Right lobe of liver (tissue), 6 donors: Measurements from ENCODE around the gene GNPTAB. TPM values are rescaled to one million over a fixed set of nuclear protein-coding genes. Genes with fewer than 3 reads are reported as not detected.

Source experiments
- ATAC-seq, 4 donors: fragments of 200-7000 bp; cut with Tn5 transposase; one replicate each; pipeline ENCODE4 v1.9.1; 2020; ENCODE audit warnings: mild to moderate bottlenecking in 4 of 4, moderate library complexity in 4 of 4
- DNase-seq, 3 donors: peaks; one replicate each; pipeline ENCODE4 v3.0.0-alpha.2; 2020
- H3K27ac ChIP-seq, 3 donors: fragments of 200-600 bp; one replicate each; pipeline ENCODE4 v1.8.0; 2022
- H3K27me3 ChIP-seq, 2 donors: fragments of 200-600 bp; one replicate each; pipeline ENCODE4 v1.8.0; 2022
- H3K36me3 ChIP-seq, 4 donors: fragments of 200-600 bp; sonication (generic) in 1 of 4; one replicate each; pipeline versions ENCODE4 v1.5.1 to v1.8.0; 2017 to 2022; ENCODE audit warnings: control low read depth in 1 of 4
- H3K4me1 ChIP-seq, 4 donors: fragments of 200-600 bp; sonication (generic) in 1 of 4; one replicate each; pipeline versions ENCODE4 v1.5.1 to v1.8.0; 2017 to 2022; ENCODE audit warnings: control low read depth in 1 of 4
- H3K4me3 ChIP-seq, 3 donors: fragments of 200-600 bp; one replicate each; pipeline ENCODE4 v1.8.0; 2022
- H3K9me3 ChIP-seq, 4 donors: fragments of 200-600 bp; sonication (generic) in 1 of 4; one replicate each; pipeline versions ENCODE4 v1.5.1 to v1.8.0; 2017 to 2022; ENCODE audit warnings: control low read depth in 1 of 4
- CTCF ChIP-seq, 4 donors: fragments of 200-600 bp in 3 of 4; fragments of 450-650 bp in 1 of 4; IDR thresholded peaks; one replicate each; pipeline versions ENCODE4 v1.5.1 to v1.8.0; 2016 to 2022; ENCODE audit warnings: antibody characterized with exemption in 4 of 4, mild to moderate bottlenecking in 2 of 4
- POLR2A ChIP-seq: fragments of 450-650 bp; IDR thresholded peaks from one replicate; pipeline ENCODE4 v1.6.1; 2017; ENCODE audit warnings: antibody characterized with exemption, mild to moderate bottlenecking
- WGBS: methylation state at CpG from one replicate; pipeline ENCODE4 v1.1.6; 2018; ENCODE audit warnings: low coverage, low lambda C conversion rate; ENCODE audit not compliant: insufficient coverage; ENCODE audit errors: missing lambda C conversion rate; 5-methylcytosine and 5-hydroxymethylcytosine counted together
- intact Hi-C, 2 donors: fragments of 100-400 bp; cut with DNase I; formaldehyde crosslinking; loops; one replicate each; pipeline versions ENCODE4 v1.11.2 to v1.14.1; 2022
- total RNA-seq, 6 experiments: library from RNA; depleted of rRNA in 2 of 6; stranded (reverse); fragments of >200 nt in 2 of 6; fragmentation: NEBNext Ultra II Directional in 3 of 6; extraction: Animal tissue kit (Norgen Biotek cat#: 25700) in 3 of 6; gene quantifications; one replicate each; pipeline versions ENCODE4 v1.1.0 to v1.2.4, GENCODE V29; 2016 to 2023
- donor health status: DM: no; HTN: yes; CAD: no.
- donor health status: DM: no; HTN: no; CAD: no.
- donor health status: DM: no; HTN: no; CAD: no.
- donor health status: DM: no; HTN: yes; CAD: no.
- donor health status: DM: no; HTN: yes; CAD: no.

Gene GNPTAB
- total RNA-seq, 6 experiments from 2014 or later, result 8.8 to 17.4 (median 14.1) TPM

GRCh38 chr12:101700299-101700820 lies 130.4 kb downstream of the GNPTAB start:
- no peaks in the 10 kb centered on the region for H3K9me3 ChIP-seq
- no peak overlapping the region for H3K4me3 ChIP-seq
- no peak overlapping the region for H3K27ac ChIP-seq
- TF ChIP-seq CTCF (IDR thresholded peaks at IDR 0.05), result no peak
- no peak for TF ChIP-seq POLR2A
- no peaks in the 10 kb centered on the region for H3K27me3 ChIP-seq
- intact Hi-C loops, result no loop called here
- 63% methylated on average over 2 of the region's 2 CpGs for WGBS
- ATAC-seq (no peak), DNase-seq (no peak)
- peaks cover 0 to 56% (median 6%) of the 10 kb centered on the region in 4 donors for H3K4me1 ChIP-seq
- H3K36me3 ChIP-seq, result no peaks in the 10 kb centered on the region

GRCh38 chr12:101698800-101699347 lies 131.9 kb downstream of the GNPTAB start:
- intact Hi-C loops, result no loop called here

GRCh38 chr12:101697930-101698799 lies 132.6 kb downstream of the GNPTAB start:
- no peaks in the 10 kb centered on the region for H3K36me3 ChIP-seq
- H3K9me3 ChIP-seq, result no peaks in the 10 kb centered on the region
- peak overlapping the region; percentile 91 to 94 (median 94) for H3K27ac ChIP-seq
- H3K4me3 ChIP-seq, result peak overlapping the region; percentile 79 to 87 (median 84)
- DNase-seq (peak; percentile 80 to 91 (median 89)), ATAC-seq (peak; percentile 61 to 75 (median 68))
- TF ChIP-seq CTCF (IDR thresholded peaks at IDR 0.05), result no peak
- TF ChIP-seq POLR2A, result peak; percentile 53
- WGBS, result 0% methylated on average over 9 of the region's 67 CpGs
- intact Hi-C loops, result no loop called here
- peaks cover 0 to 48% (median 6%) of the 10 kb centered on the region in 4 donors for H3K4me1 ChIP-seq
- no peaks in the 10 kb centered on the region for H3K27me3 ChIP-seq

More at GRCh38 chr12:101698800-101699347, 131.9 kb downstream of the GNPTAB start:
- Histone ChIP-seq H3K36me3 (no peaks in the 10 kb centered on the region), H3K4me1 (peaks cover 0 to 55% (median 6%) of the 10 kb centered on the region in 4 donors), H3K27ac (peak overlapping the region; percentile 91 to 94 (median 94)), H3K9me3 (no peaks in the 10 kb centered on the region), H3K27me3 (no peaks in the 10 kb centered on the region), H3K4me3 (peak overlapping the region; percentile 79 to 87 (median 84))
- DNase-seq (no peak), ATAC-seq (peak in 3 of 4 donors; percentile 5 to 23 (median 12))
- TF ChIP-seq CTCF (IDR thresholded peaks at IDR 0.05) (peak in 1 of 4 donors; percentile 20), POLR2A (no peak)
- 34% methylated on average over 7 of the region's 12 CpGs for WGBS

DNA sequence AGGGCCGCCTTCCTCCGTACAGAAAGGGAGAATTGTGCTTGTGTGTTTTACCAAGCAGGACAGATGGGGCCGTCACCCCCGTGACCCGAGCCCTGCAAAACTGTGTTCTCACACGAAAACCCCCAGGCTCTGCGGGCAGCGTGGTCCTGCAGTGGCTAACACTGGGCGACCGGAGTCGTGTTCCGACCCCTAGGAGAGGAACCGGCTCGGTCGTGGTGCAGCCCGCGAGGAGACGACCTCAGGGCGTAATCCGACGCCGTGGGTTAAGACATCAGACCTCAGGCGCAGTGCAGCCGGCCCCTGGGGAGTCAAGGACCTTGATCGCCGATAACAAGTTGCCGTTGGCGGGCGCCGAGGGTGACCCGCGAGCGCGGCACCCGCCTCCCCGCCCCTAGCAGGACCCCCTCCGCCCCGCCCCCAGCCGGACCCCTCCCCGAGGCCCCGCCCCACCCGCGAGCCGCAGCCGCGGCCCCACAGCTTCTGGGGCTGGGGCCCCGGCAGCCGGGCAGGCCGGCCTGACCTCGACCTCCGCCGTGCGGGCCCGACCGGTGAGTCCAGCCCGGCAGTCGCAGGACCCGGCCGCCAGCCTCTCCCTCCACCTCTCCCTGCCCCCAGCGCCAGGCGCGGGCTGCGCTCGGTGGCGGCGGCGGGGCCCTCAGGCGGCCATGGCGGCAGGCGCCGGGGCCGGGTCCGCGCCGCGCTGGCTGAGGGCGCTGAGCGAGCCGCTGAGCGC lies 133.4 kb downstream of the GNPTAB start, which contains the start of gene CHPT1:
Gene CHPT1 (plus strand): TSS at position 444 of the 733 bp plus-strand sequence. CDS start 222 bp downstream, at position 666.
- peak; percentile 83 to 93 (median 93) for DNase-seq
- peak; percentile 58 to 81 (median 71) for ATAC-seq
- 0% methylated on average over 7 of the region's 80 CpGs for WGBS
- Histone ChIP-seq H3K36me3 (no peaks in the 10 kb centered on the region), H3K4me1 (peaks cover 0 to 43% (median 7%) of the 10 kb centered on the region in 4 donors), H3K9me3 (no peaks in the 10 kb centered on the region), H3K27me3 (no peaks in the 10 kb centered on the region), H3K4me3 (peak within 1 kb of the TSS; percentile 79 to 87 (median 84)), H3K27ac (peak within 1 kb of the TSS; percentile 91 to 94 (median 94))
- intact Hi-C loops, result no loop called here
- TF ChIP-seq POLR2A (peak; percentile 35), CTCF (IDR thresholded peaks at IDR 0.05) (no peak)
